H1 (cell line): Measurements from ENCODE around the gene XNDC1N. TPM values are rescaled to one million over a fixed set of nuclear protein-coding genes. Genes with fewer than 3 reads are reported as not detected.

Experiments
- E2F6 ChIP-seq: IDR thresholded peaks from 2 replicates; pipeline ENCODE4 v1.6.1; 2012; ENCODE audit warnings: inconsistent platforms
- polyA plus RNA-seq, 7 experiments: library from polyadenylated mRNA; depleted of rRNA in 3 of 7; stranded (reverse) in 5 of 7; unstranded in 2 of 7; fragments of >200 nt in 5 of 7; fragments of 200-250 nt in 2 of 7; gene quantifications; 1 replicate in 5 of 7; 2 replicates in 1 of 7; 4 replicates in 1 of 7; pipeline versions ENCODE4 v1.2.1 to v1.2.3, GENCODE V29; 2011 to 2013; ENCODE audit warnings: missing spikeins in 2 of 7, mixed read lengths in 2 of 7
- total RNA-seq: library from RNA; stranded (reverse); fragmentation: NEBNext Ultra II Directional; extraction: Animal tissue kit (Norgen Biotek cat#: 25700); gene quantifications from 2 replicates; pipeline ENCODE4 v1.2.1, GENCODE V29; 2021

Gene XNDC1N
- total and polyA plus RNA-seq, 2 of the 8 experiments (the other 6 are each of a cell fraction or from before 2014, with no cell fraction given), result 5.8 to 7.5 TPM

- peak; percentile 98 for TF ChIP-seq E2F6
Observed at GRCh38 chr11:71927820-71928736, at the start of gene XNDC1N (continued).
